Non-pigmented ciliary epithelial cell (primary cell): ENCODE data around the gene RAB8B.

Source experiments
- DNase-seq: peaks from one replicate; pipeline ENCODE4 v3.0.0-alpha.2; 2010; ENCODE audit warnings: low read depth

The RAB8B gene

GRCh38 chr15:63313825-63314224, 124.4 kb downstream of the RAB8B start:
- no peak for DNase-seq

DNA sequence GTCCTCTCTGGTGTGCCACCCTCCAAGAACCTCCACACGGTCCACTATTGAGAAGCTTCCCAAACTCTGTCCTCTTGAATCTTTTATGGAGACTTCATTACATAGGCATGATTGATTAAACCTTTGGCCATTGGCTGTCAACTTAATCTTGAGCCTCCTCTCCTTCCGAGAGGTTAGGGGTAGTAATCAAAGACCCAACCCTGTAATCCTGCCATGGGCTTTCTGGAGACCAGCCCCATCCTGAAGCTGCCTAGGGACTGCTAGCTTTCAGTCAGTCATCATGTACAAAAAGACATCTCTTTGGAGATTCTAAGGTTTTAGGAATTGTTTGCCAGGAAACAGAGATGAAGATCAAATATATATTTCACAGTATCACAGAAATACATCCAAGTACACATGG, 125.0 kb downstream of the RAB8B start:
- no peak for DNase-seq
